ENCODE data around the gene TTC28. TPM values are rescaled to one million over a fixed set of nuclear protein-coding genes. Genes with fewer than 3 reads are reported as not detected.

The TTC28 gene
- total RNA-seq, 1 experiment from 2014 or later, result 0.12 TPM

- TF ChIP-seq CTCF (IDR thresholded peaks at IDR 0.05 in 2 of 3, conservative IDR thresholded peaks at IDR 0.05 in 1 of 3; ENCODE audit: borderline replicate concordance in 1 of 3, insufficient read depth in 1 of 3, low read depth in 2 of 3, low read length in 2 of 3), result no peak
- no peak for TF ChIP-seq FOSL1 (IDR thresholded peaks at IDR 0.05; ENCODE audit: low read depth)
Observed at GRCh38 chr22:28141614-28142013, 538.0 kb downstream of the TTC28 start (continued).

GRCh38 chr22:28139961-28140360 lies 539.7 kb downstream of the TTC28 start:
- ATAC-seq, result no peak
- no peak for TF ChIP-seq JUND (IDR thresholded peaks at IDR 0.05)
- no peak for TF ChIP-seq TCF7L2 (IDR thresholded peaks at IDR 0.05; ENCODE audit: borderline replicate concordance, extremely low read depth, insufficient read depth, insufficient read length)
- TF ChIP-seq ZNF274 (IDR thresholded peaks at IDR 0.05; ENCODE audit: low read depth, low read length), result no peak
- no peak for TF ChIP-seq RAD21 (IDR thresholded peaks at IDR 0.05; ENCODE audit: low read depth)
- no peak for TF ChIP-seq ATF3 (IDR thresholded peaks at IDR 0.05)
- no peak for TF ChIP-seq ELF1 (IDR thresholded peaks at IDR 0.05; ENCODE audit: borderline replicate concordance, low read depth)
- no peak for TF ChIP-seq POLR2A (IDR thresholded peaks at IDR 0.05; ENCODE audit: borderline replicate concordance, extremely low read depth, insufficient read depth, insufficient read length)
- no peak for TF ChIP-seq CEBPB (IDR thresholded peaks at IDR 0.05; ENCODE audit: low read depth)
- no peak for TF ChIP-seq CTCF (IDR thresholded peaks at IDR 0.05 in 2 of 3, conservative IDR thresholded peaks at IDR 0.05 in 1 of 3; ENCODE audit: borderline replicate concordance in 1 of 3, insufficient read depth in 1 of 3, low read depth in 2 of 3, low read length in 2 of 3)
- no peak for TF ChIP-seq ZBTB33 (IDR thresholded peaks at IDR 0.05; ENCODE audit: extremely low read depth, insufficient replicate concordance, low read length)
- TF ChIP-seq EZH2phosphoT487 (IDR thresholded peaks at IDR 0.05; ENCODE audit: borderline replicate concordance), result no peak
- TF ChIP-seq SRF (IDR thresholded peaks at IDR 0.05; ENCODE audit: low read depth), result no peak
- no peak for TF ChIP-seq REST (IDR thresholded peaks at IDR 0.05; ENCODE audit: low read depth)
- TF ChIP-seq EZH2 (IDR thresholded peaks at IDR 0.05), result no peak

More at GRCh38 chr22:28139961-28140360, 539.7 kb downstream of the TTC28 start:
- RAD21 ChIA-PET (ENCODE audit: low non-redundant PET in 1 of 2, low total read pairs in 2 of 2, uncharacterized antibody in 2 of 2, unreplicated experiment in 2 of 2), result no interaction called here
- no peak for DNase-seq (ENCODE audit: low read depth, low spot score)
- H3K27ac ChIP-seq (ENCODE audit: low read depth, low read length), result no peak overlapping the region
- peaks cover 92% of the 10 kb centered on the region for H3K27me3 ChIP-seq (ENCODE audit: insufficient read depth, low read length)
- intact Hi-C loops (cut with micrococcal nuclease), result no loop called here
- no peak overlapping the region for H3K9ac ChIP-seq (ENCODE audit: low read length)
- CTCF ChIA-PET, result no interaction called here
- H3K36me3 ChIP-seq (ENCODE audit: control insufficient read depth in 1 of 2, insufficient read depth in 2 of 2, low read length in 2 of 2), result no peaks in the 10 kb centered on the region
- POLR2A ChIA-PET, result no interaction called here
- no peak overlapping the region for H3K4me2 ChIP-seq (ENCODE audit: low read length)
- H4K20me1 ChIP-seq (ENCODE audit: insufficient read depth), result no peaks in the 10 kb centered on the region
- no peak overlapping the region for H2AFZ ChIP-seq (ENCODE audit: low read depth, low read length, poor library complexity, severe bottlenecking)
- H3K9me2 ChIP-seq (ENCODE audit: insufficient read depth), result no peaks in the 10 kb centered on the region
- no peaks in the 10 kb centered on the region for H3K4me1 ChIP-seq (ENCODE audit: control insufficient read depth in 1 of 2, insufficient read depth in 2 of 2, low read length in 2 of 2)
- no peak overlapping the region for H3K4me3 ChIP-seq (replicated peaks in 1 of 2; ENCODE audit: low read depth in 1 of 2, low read length in 2 of 2)
- H3K79me2 ChIP-seq (ENCODE audit: insufficient read depth, low read length), result no peaks in the 10 kb centered on the region
- no peaks in the 10 kb centered on the region for H3K9me3 ChIP-seq (ENCODE audit: control insufficient read depth in 1 of 2, insufficient read depth in 1 of 2, low read depth in 1 of 2, low read length in 2 of 2)
- BruUV-seq (replicated peaks), result no TSS peak
